ENCODE results near the gene SERBP1. TPM values are rescaled to one million over a fixed set of nuclear protein-coding genes. Genes with fewer than 3 reads are reported as not detected.
A peak's percentile ranks its signal among the peaks of the same experiment; 100 is the strongest.

Gene SERBP1
- total RNA-seq: 100 to 1,000 TPM; 203 to 254 (median 223) TPM

GRCh38 chr1:67430358-67431155 is at the start of gene SERBP1:
Gene SERBP1 (minus strand): TSS chr1:67430402. CDS start chr1:67430300, 102 bp downstream.
- WGBS: under 1% methylated on average over 46 of the region's 62 CpGs
- H3K27me3 ChIP-seq: no peaks in the 10 kb centered on the region
- peaks cover 32 to 63% (median 57%) of the 10 kb centered on the region in 4 donors for H3K4me1 ChIP-seq
- peak; percentile 98 for DNase-seq (ENCODE audit: extremely low spot score)
- TF ChIP-seq POLR2AphosphoS5 (IDR thresholded peaks at IDR 0.05) (peak; percentile 85 to 94), CTCF (IDR thresholded peaks at IDR 0.05) (no peak)
- peak within 1 kb of the TSS; percentile 92 to 96 (median 92) for H3K27ac ChIP-seq (replicated peaks in 1 of 4)
- intact Hi-C loops (cut with DNase I): loop anchor here (10.0 kb wide), 1 partner anchor 254 kb away; the partner anchor contains the start of gene GADD45A
- H3K4me3 ChIP-seq: peak within 1 kb of the TSS; percentile 78 to 92 (median 80)
- peaks cover 0 to 7% (median 6%) of the 10 kb centered on the region in 4 donors for H3K36me3 ChIP-seq
- H3K9me3 ChIP-seq: no peaks in the 10 kb centered on the region

GRCh38 chr1:67479146-67479891 is 49.1 kb upstream of the SERBP1 start:
- peaks cover 5 to 13% (median 10%) of the 10 kb centered on the region in 4 donors for H3K4me1 ChIP-seq
- H3K27ac ChIP-seq (replicated peaks in 1 of 4): no peak overlapping the region
- no peaks in the 10 kb centered on the region for H3K36me3 ChIP-seq
- no peak overlapping the region for H3K4me3 ChIP-seq
- 34% methylated on average over 10 of the region's 10 CpGs for WGBS
- intact Hi-C loops (cut with DNase I): no loop called here
- no peak for DNase-seq (ENCODE audit: extremely low spot score)
- no peaks in the 10 kb centered on the region for H3K9me3 ChIP-seq
- TF ChIP-seq CTCF (IDR thresholded peaks at IDR 0.05) (no peak), POLR2A (IDR thresholded peaks at IDR 0.05; ENCODE audit: low read depth) (no peak), EP300 (IDR thresholded peaks at IDR 0.05) (no peak), POLR2AphosphoS5 (IDR thresholded peaks at IDR 0.05) (peak in 1 of 2 donors; percentile 39)
- no peaks in the 10 kb centered on the region for H3K27me3 ChIP-seq

- intact Hi-C loops (cut with DNase I): no loop called here
Measured at GRCh38 chr1:67476906-67477305, 46.7 kb upstream of the SERBP1 start.

GRCh38 chr1:67476006-67476482 is 45.8 kb upstream of the SERBP1 start:
- Histone ChIP-seq H3K4me1 (peaks cover 5 to 13% (median 10%) of the 10 kb centered on the region in 4 donors), H3K9me3 (no peaks in the 10 kb centered on the region), H3K36me3 (no peaks in the 10 kb centered on the region), H3K27me3 (no peaks in the 10 kb centered on the region), H3K27ac (replicated peaks in 1 of 4) (no peak overlapping the region), H3K4me3 (no peak overlapping the region)
- no peak for DNase-seq (ENCODE audit: extremely low spot score)
- WGBS: 79% methylated on average over 2 of the region's 2 CpGs
- TF ChIP-seq POLR2A (IDR thresholded peaks at IDR 0.05; ENCODE audit: low read depth) (no peak), POLR2AphosphoS5 (IDR thresholded peaks at IDR 0.05) (no peak), CTCF (IDR thresholded peaks at IDR 0.05) (no peak), EP300 (IDR thresholded peaks at IDR 0.05) (no peak)
- intact Hi-C loops (cut with DNase I): no loop called here

More at GRCh38 chr1:67476906-67477305, 46.7 kb upstream of the SERBP1 start:
- Histone ChIP-seq H3K27me3 (no peaks in the 10 kb centered on the region), H3K9me3 (no peaks in the 10 kb centered on the region), H3K36me3 (no peaks in the 10 kb centered on the region), H3K4me3 (no peak overlapping the region), H3K27ac (replicated peaks in 1 of 4) (no peak overlapping the region), H3K4me1 (peaks cover 5 to 13% (median 10%) of the 10 kb centered on the region in 4 donors)
- TF ChIP-seq POLR2A (IDR thresholded peaks at IDR 0.05; ENCODE audit: low read depth) (no peak), POLR2AphosphoS5 (IDR thresholded peaks at IDR 0.05) (no peak), EP300 (IDR thresholded peaks at IDR 0.05) (no peak), CTCF (IDR thresholded peaks at IDR 0.05) (no peak)
- WGBS: 91% methylated on average over 5 of the region's 5 CpGs
- no peak for DNase-seq (ENCODE audit: extremely low spot score)
